NCI-H460 (cell line): ENCODE results near the gene ZNF473. TPM values are rescaled to one million over a fixed set of nuclear protein-coding genes. Genes with fewer than 3 reads are reported as not detected.
"Not testable (repeated sequence)": the region's sequence is repeated elsewhere in the genome, so short reads cannot be mapped to it uniquely, and the experiment has no call there.

Source experiments
- DNase-seq: peaks from one replicate; pipeline ENCODE4 v3.0.0-alpha.2; 2016; ENCODE audit warnings: low read depth; ENCODE audit errors: extremely low read depth
- total RNA-seq: library from RNA; depleted of rRNA; stranded (reverse); fragments of >200 nt; shearing (Covaris generic); gene quantifications from 2 replicates; pipeline ENCODE4 v1.2.3, GENCODE V29; 2014; rRNA removed

The ZNF473 gene
- total RNA-seq, 1 experiment from 2014 or later = 9.5 TPM

- not testable (repeated sequence) for DNase-seq
Measured at GRCh38 chr19:50090706-50091105, 64.9 kb downstream of the ZNF473 start.

GRCh38 chr19:50091786-50092185 lies 66.0 kb downstream of the ZNF473 start:
- not testable (repeated sequence) for DNase-seq

- DNase-seq = not testable (repeated sequence)
Measured at GRCh38 chr19:50092597-50092996, 66.8 kb downstream of the ZNF473 start.

GRCh38 chr19:50097884-50098283 lies 72.1 kb downstream of the ZNF473 start:
- DNase-seq = not testable (repeated sequence)

- not testable (repeated sequence) for DNase-seq
Measured at GRCh38 chr19:50098892-50099291, 73.1 kb downstream of the ZNF473 start.

- not testable (repeated sequence) for DNase-seq
Measured at GRCh38 chr19:50099696-50100095, 73.9 kb downstream of the ZNF473 start.

GRCh38 chr19:50100946-50101345 lies 75.1 kb downstream of the ZNF473 start:
- not testable (repeated sequence) for DNase-seq

Other genes starting within 250 kb of the ZNF473 start
- gene FUZ, start 212.7 kb upstream of the ZNF473 start, total RNA-seq = 0.14 and 1.0 TPM in 2 replicates
- gene MED25, start 207.7 kb upstream of the ZNF473 start, total RNA-seq = 12.5 and 13.4 TPM in 2 replicates
- gene PTOV1, start 174.8 kb upstream of the ZNF473 start, total RNA-seq = 24.9 and 25.8 TPM in 2 replicates
- 22.3 and 31.4 TPM in 2 replicates for gene PNKP, start 158.4 kb upstream of the ZNF473 start, total RNA-seq
- 16.2 and 17.0 TPM in 2 replicates for gene AKT1S1, start 148.7 kb upstream of the ZNF473 start, total RNA-seq
- 6.9 and 9.5 TPM in 2 replicates for gene TBC1D17, start 148.3 kb upstream of the ZNF473 start, total RNA-seq
- gene IL4I1, start 129.1 kb upstream of the ZNF473 start, total RNA-seq = not detected in 2 replicates
- 21.7 and 22.5 TPM in 2 replicates for gene ATF5, start 96.8 kb upstream of the ZNF473 start, total RNA-seq
- 20.5 and 22.3 TPM in 2 replicates for gene NUP62, start 96.5 kb upstream of the ZNF473 start, total RNA-seq
- gene SIGLEC11, start 64.8 kb upstream of the ZNF473 start, total RNA-seq = not detected in 2 replicates
- gene VRK3, start 633 bp upstream of the ZNF473 start, total RNA-seq = 17.8 and 19.4 TPM in 2 replicates
- gene IZUMO2, start 137.3 kb downstream of the ZNF473 start, total RNA-seq = not detected in 2 replicates
- gene MYH14, start 177.6 kb downstream of the ZNF473 start, total RNA-seq = 2.6 and 3.0 TPM in 2 replicates